G401.6 (cell line): ENCODE results near the gene NOB1.
A peak's percentile ranks its signal among the peaks of the same experiment; 100 is the strongest.
"Not testable (repeated sequence)": the region's sequence is repeated elsewhere in the genome, so short reads cannot be mapped to it uniquely, and the experiment has no call there.

ENCODE experiments used
- FAIRE-seq: peaks from 2 replicates; lab custom pipeline; 2012; peaks lifted over from hg19 to GRCh38; lab: Jason Lieb, UNC

The NOB1 gene

GRCh38 chr16:69757375-69757774, 2.6 kb upstream of the NOB1 start:
- FAIRE-seq: not testable (repeated sequence)

GRCh38 chr16:69756705-69757104, 2.0 kb upstream of the NOB1 start:
- no peak for FAIRE-seq

DNA sequence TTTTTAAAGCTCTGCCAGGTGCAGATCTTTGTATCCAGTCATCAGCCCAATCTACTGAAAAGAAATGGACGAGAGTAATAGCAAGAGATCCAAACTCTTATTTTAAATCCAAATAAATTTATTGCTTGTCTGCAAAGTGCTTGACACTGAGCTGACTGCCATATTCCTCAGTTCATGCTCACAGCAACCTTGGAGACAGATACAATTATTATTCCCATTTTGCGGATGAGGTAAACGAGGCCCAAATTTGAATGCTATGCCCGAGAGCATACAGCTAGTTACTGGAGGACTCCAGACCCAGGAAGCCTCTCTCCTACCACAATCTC, 620 bp downstream of the NOB1 start:
- FAIRE-seq: no peak

DNA sequence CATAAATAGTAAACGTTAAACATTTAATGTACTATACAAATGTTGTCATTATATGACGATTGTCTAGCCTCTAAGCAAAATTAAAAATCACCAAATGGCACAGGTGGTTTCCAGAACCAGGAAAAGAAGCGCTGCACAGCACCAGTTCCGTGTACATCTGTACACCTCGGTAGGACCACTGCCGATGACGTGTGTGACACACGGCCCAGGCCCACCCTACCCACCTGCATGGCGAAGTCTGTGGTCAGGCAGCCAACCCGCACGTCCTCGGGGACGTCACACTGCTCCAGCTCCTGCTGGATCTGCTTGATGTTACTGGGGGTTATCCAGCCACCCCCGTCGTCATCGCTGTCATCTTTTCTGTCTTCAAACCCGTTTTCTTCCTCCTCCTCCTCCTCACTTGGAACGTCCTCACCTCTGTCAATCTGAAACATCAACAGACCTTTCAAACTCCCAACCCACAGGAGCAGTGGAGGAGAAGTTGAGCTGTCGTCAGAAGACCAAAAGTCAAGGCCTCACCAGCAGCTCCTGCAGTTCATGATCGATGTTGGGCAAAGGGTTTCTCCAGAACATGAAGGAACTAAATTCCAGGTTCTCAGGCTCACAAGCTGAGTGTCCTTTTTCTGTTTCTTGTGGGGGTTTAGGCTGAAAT, 5.9 kb downstream of the NOB1 start:
- FAIRE-seq: no peak

DNA sequence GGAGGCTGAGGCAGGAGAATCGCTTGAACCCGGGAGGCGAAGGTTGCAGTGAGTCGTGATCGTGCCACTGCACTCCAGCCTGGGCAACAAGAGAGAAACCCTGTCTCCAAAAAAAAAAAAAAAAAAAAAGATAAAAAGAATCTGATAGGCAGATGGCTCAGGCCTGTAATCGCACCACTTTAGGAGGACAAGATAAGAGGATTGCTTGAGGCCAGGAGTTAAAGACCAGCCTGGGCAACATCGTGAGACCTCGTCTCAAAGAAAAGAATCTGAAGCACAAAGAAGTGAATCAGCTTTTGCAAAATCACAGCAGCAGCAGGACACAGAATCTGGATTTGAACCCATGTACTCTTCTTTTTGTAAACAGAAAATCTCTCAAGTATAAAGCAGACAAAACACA, 7.6 kb downstream of the NOB1 start:
- FAIRE-seq: no peak

DNA sequence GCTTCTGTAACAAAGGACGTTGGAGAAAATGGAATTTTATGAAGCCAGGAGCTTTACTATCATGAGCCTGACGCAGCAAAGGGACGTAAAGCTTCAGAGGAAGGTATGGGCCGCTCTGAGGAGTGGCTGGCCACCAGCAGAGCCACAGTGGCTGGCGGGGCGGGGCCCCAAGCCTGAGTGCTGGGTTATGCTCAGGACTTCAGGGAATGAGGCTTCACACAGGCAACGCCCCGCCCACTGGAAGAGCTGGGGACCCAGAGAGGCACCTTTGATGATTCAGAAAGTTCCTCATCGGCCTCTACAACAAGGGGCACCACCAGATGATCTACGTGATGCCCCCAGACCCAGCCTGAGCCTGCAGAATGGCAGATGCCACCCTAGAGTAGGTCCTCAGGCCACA, 8.8 kb downstream of the NOB1 start:
- FAIRE-seq: no peak

GRCh38 chr16:69745232-69745612, 9.5 kb downstream of the NOB1 start:
- no peak for FAIRE-seq

- FAIRE-seq: no peak
Measured at GRCh38 chr16:69744363-69745231, 10.1 kb downstream of the NOB1 start.

GRCh38 chr16:69741951-69742904, 12.5 kb downstream of the NOB1 start:
- no peak for FAIRE-seq

GRCh38 chr16:69741519-69741918, 13.2 kb downstream of the NOB1 start:
- no peak for FAIRE-seq

- no peak for FAIRE-seq
Measured at GRCh38 chr16:69732101-69732500, 22.6 kb downstream of the NOB1 start.

DNA sequence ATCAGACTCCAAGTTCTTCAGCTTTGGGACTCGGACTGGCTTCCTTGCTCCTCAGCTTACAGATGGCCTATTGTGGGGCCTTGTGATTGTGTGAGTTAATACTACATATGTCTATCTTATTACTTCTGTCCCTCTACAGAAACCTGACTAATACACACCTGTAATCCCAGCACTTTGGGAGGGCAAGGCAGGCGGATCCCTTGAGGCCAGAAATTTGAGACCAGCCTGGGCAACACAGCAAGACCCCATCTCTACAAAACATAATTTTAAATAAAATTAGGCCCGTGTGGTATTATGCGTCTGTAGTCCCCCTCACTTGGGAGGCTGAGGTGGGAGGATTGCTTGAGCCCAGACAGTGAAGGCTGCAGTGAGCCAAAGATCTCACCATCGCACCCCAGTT, 23.4 kb downstream of the NOB1 start:
- FAIRE-seq: not testable (repeated sequence)

GRCh38 chr16:69729030-69729429, 25.7 kb downstream of the NOB1 start:
- not testable (repeated sequence) for FAIRE-seq

DNA sequence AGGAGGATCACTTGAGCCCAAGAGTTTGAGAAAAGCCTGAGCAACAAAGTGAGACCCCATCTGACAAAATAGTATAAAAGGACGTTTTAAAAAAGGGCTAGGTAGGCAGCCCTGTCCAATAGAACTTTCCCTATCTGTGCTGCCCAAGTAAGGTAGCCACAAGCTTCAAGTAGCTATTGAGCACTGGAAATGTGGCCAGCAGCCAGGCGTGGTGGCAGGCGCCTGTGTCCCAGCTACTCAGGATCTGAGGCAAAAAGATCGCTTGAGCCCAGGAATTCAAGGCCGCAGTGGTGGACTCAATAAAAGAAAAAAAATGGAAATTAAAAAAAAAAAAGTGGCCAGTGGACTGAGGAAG, 26.8 kb downstream of the NOB1 start:
- no peak for FAIRE-seq

GRCh38 chr16:69726313-69727060, 28.2 kb downstream of the NOB1 start, which contains the start of gene NQO1:
TSS of gene NQO1 (minus strand) at chr16:69726560. CDS start at chr16:69726439, 121 bp downstream.
- FAIRE-seq: peak; percentile 96

DNA sequence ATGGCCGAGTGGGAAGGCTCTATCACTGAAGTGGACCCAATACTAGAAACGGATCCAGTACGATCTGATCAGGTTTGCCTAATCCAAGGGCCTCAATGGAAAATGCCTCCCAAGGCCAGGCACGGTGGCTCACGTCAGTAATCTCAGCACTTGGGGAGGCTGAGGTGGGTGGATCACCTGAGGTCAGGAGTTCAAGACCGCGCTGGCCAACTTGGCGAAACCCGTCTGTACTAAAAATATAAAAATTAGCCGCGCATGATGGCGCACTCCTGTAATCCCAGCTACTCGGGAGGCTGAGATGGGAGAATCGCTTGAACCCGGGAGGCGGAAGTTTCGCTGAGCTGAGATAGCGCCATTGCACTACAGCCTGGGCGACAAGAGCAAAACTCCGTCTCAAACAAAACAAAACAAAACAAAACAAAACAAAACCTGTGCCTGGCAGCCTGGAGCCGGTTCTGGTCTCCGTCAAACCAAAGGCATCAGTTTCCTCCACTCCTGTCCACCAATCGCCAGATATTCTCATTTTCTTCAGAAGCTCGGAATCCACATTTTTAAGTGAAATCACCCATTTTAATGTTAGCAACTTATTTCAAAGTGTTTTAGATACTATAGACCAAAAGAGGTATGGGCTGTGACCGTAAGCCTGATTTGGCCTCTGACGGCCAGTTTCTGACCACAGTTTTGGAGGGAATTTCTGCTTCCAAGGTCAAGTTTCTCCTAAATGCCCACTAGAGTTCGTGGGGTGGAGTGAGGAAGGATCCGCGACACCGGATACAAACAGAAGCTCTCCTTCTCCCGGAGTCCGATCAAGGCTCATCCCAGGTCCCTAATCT, 29.0 kb downstream of the NOB1 start:
- no peak for FAIRE-seq

- FAIRE-seq: no peak
Measured at GRCh38 chr16:69724981-69725479, 29.7 kb downstream of the NOB1 start.

DNA sequence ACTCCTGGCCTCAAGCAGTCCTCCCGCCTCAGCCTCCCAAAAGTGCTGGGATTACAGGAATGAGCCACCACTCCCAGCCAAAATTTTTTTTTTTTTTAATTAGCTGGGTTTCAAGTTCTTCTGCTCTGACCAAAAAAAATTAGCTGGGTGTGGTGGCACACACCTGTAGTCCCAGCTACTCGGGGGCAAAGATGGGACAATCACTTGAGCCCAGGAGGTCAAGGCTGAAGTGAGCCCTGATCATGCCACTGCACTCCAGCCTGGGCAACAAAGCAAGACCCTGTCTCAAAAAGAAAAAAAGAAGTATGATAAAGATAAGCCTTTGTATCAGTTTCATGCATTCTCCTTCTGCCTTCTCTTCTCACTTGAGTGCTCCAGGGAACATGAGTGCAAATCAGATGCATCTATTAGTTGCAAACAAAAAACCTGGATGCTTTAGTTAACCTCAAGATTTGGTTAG, 30.3 kb downstream of the NOB1 start:
- FAIRE-seq: no peak

DNA sequence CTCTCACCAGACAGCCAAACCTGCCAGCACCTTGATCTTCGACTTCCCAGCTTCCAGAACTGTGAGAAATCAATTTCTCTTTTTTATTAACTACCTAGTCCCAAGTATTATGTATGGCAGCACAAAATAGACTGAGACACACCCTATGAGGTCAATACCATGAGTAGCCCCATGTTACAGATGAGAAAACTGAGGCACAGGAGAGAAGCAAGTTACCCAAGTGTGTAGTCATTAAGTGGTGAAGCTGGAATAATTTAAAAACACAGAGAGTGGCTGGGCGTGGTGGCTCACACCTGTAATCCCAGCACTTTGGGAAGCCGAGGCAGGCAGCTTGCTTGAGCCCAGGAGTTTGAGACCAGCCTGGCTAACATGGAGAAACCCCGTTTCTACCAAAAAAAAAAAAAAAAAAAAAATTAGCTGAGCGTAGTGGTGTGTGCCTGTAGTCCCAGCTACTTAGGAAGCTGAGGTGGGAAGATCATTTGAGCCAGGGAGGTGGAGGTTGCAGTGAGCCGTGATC, 33.2 kb downstream of the NOB1 start:
- no peak for FAIRE-seq

DNA sequence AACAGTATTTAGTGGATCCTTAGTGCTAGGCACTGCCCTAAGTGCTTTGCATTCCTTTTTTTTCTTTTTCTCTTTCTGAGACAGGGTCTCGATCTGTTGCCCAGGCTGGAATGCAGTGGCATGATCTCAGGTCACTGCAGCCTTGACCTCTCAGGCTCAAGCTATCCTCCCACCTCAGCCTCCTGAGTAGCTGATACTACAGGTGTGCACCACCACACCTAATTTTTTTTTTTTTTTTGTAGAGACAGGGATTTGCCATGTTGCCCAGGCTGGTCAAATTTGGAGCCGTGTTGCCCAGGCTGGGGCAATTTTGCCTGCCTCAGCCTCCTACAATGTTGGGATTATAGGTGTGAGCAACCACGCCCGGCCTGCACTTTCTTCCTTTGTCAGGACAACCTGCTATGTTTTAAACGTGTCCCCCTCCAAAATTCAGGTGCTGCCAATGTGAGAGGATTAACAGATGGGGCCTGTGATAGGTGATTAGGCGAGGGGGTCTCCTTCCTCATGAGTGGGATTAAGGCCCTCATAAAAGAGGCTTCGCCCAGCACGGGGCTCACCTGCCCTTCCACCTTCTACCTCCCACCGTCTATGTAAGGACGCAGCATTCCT, 33.8 kb downstream of the NOB1 start:
- no peak for FAIRE-seq
